Transverse colon (tissue), 4 donors: ENCODE data around the gene SRP14.

Source experiments
- CTCF ChIP-seq, 5 experiments: fragments of 200-600 bp in 3 of 5; fragments of 450-650 bp in 2 of 5; sonication (generic) in 3 of 5; IDR thresholded peaks; 1 replicate in 2 of 5; 2 replicates in 3 of 5; pipeline ENCODE4 v1.5.1; 2016 to 2017; ENCODE audit warnings: antibody characterized with exemption in 5 of 5, inconsistent platforms in 3 of 5, mild to moderate bottlenecking in 2 of 5, moderate library complexity in 1 of 5
- EP300 ChIP-seq: sonication (generic); formaldehyde crosslinking; IDR thresholded peaks from one replicate; pipeline ENCODE4 v1.6.1; 2017; ENCODE audit warnings: antibody characterized with exemption, low read depth
- POLR2AphosphoS5 ChIP-seq, 3 donors: sonication (generic); formaldehyde crosslinking; IDR thresholded peaks; one replicate each; pipeline ENCODE4 v1.6.1; 2016; ENCODE audit warnings: antibody characterized with exemption in 3 of 3

- TF ChIP-seq CTCF (IDR thresholded peaks at IDR 0.05) (no peak), EP300 (no peak), POLR2AphosphoS5 (IDR thresholded peaks at IDR 0.05) (no peak)
Observed at GRCh38 chr15:40043927-40044716, 5.1 kb upstream of the SRP14 start.
